Bronchus fibroblast of lung (primary cell): Measurements from ENCODE around the gene MEI4. TPM values are rescaled to one million over a fixed set of nuclear protein-coding genes. Genes with fewer than 3 reads are reported as not detected.

Experiments used
- total RNA-seq: library from RNA; depleted of rRNA; stranded (reverse); fragments of >200 nt; gene quantifications from 2 replicates; pipeline ENCODE4 v1.2.3, GENCODE V29; 2015

The MEI4 gene, protein sequence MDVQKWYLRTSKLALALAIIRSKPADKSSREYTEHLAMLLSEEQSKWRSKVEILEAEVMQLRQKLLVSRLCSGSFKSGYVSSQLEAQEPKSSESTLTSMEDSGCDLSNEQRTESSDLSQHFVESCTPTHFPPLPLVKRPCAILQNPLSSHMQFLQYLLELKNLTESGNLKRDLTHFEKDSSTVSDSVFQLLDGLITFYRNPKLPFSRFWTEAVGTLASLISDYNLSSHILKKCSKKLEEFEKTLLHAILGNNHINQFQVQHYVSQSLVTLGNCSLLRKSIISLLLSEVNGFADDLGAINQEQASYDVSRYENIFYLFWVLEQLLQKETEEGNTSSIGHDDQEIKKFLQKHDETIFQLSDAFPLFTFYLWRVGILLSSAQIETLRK
- not detected in 2 replicates for total RNA-seq

DNA sequence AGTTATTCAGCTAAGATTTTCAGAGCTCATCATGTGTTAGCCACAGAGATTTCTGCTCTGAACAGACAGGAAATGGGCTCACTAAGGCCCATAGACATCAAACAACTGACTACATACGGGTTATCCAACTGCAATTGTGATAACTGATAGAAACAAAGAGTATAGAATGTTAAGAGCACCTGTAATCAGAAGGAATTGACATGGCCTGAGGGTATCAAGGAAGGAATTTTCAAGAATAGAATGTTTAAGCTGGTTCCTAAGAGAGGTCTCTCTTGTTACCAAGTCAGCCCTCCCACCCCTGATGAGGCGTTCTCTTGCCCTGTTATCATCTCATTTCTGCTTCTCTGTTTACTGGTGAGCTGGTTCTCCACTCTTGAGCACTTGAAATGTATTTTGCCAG is at the start of gene MEI4:
MEI4 (plus strand) TSS at position 301 of the 400 bp plus-strand sequence. CDS start 37,633 bp downstream, outside the sequence.

Other genes starting within 250 kb of the MEI4 start
- gene HTR1B, start 189.5 kb upstream of the MEI4 start, total RNA-seq, result 2.2 and 3.5 TPM in 2 replicates